ENCODE data around the gene IGLON5.

DNA sequence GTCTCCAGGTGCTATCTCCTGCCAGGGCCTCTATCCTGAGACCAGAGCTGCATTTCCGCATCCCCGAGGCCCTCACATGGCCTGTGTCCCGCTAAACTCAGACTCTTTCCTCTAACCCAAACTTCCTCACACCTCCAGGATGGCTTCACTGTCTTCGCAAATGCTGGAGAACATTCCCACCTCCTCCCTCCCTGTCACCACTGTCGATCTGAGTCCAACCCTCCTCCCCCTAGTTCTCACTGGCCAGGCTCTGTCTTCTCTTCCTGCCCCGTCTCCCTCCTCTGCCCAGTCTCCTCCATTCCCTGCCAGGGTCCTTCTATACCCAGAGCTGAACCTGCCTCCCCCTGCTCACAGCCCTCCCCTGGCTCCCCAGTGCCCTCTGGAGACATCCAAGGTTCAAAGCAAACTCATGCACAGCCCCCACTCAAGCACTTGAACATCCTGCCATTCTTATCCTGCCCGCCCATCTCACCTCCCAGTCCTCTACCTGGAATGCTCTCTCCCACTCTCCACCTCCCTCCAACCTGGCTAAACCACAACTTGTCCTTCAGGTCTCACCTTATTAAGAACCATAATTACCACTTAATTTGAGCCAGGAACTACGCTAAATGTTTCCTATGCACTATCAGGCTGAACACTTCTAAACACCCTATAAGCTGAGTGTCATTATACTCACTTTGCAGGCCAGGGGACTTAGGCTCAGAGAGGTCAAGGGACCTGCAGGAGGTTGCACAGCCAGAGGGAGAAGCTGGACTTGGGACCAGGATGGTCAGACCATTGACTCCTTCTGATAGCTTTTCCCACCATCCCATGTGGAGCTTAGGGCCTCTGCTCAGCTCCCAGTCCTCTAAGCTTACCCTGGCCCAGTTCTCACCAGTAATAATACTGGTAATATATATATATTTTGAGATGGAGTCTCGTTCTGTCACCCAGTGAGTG is 31.5 kb downstream of the IGLON5 start:
- TF ChIP-seq POLR2AphosphoS5 (IDR thresholded peaks at IDR 0.05) = no peak
- TF ChIP-seq CTCF (IDR thresholded peaks at IDR 0.05) = no peak

Measured in prostate gland (tissue), 2 donors.